DMS153 (cell line): Measurements from ENCODE around the gene LSM14B.
A peak's percentile ranks its signal among the peaks of the same experiment; 100 is the strongest.
"Not testable (repeated sequence)": the region's sequence is repeated elsewhere in the genome, so short reads cannot be mapped to it uniquely, and the experiment has no call there.

Experiments used
- DNase-seq: peaks from one replicate; lab custom pipeline; 2025; lab: John Stamatoyannopoulos, UW

LSM14B gene

DNA sequence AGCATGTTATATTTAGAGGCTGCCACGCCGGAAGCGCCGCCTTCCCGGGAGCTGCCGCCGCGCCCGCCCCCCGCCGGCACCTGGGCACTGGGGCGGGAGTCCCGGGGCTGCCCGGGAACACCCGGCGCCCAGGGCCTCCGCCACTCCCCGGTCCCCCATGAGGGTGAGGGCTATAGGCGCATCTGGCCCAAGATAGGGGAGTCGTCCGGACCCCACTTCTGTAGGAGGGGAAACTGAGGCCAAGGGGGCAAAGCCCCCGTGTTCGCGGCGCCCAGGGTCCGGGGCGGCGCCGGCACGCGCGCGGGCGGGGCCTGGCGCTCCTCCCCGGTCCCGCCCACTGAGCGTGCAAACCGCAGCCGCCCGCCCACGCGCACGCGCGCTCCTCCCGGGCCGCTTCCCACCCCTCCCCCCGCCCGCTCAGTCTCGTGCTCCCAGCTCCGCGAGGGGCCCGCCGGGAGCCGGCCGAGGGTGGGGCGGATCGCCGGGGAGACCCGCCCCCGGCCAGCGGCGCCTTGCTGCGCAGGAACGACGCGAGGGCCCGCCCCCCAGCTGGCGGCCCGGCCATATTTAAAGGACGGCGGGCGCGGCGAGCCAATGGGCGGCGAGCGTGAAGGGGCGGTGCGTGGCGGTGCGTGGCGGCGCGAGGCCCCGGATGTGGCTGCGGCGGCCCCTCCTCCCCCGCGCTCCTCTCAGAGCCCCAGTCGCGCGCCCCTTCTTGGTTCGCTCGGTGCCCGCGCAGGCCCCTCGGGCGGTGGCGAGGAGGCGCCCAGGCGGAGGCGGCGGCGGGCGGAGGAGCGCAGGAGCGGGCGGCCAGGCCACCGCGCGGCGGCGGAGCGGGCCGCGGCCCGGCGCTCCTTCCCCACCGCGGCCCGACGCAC is at the start of gene LSM14B:
TSS of gene LSM14B (plus strand) at position 700 of the 878 bp plus-strand sequence. CDS start 192 bp downstream, outside the sequence.
- peak; percentile 94 for DNase-seq

DNA sequence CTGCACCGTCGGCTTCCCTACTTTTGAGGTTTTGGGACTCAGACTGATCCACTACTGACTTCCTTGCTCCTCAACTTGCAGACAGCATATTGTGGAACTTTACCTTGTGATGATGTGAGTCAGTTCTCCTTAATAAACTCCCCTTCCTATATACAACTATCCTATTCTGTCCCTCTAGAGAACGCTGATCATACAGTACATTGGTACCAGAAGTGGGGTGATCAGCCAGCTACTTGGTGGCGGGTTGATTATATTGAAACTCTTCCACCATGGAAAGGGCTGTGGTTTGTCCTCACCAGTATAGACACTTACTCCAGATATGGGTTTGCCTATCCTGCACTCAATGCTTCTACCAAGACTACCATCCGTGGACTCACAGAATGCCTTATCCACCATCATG is 49.0 kb upstream of the LSM14B start:
- no peak for DNase-seq

DNA sequence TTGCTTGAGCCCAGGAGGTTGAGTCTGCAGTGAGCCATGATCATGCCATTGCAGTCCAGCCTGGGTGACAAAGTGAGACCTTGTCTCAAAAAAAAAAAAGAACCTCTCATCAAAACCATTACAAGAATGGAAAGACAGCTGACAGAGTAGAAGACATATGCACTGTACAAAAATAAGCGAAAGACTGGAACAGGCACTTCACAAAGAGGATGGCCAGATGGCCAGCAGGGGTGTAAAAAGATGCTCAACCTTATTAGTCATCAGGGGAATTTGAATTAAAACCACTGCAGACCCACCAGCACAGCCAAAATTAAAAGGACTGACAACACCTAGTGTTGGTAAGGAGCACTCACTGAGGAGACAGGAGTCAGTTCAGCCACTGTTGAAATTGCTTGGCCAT is 43.1 kb upstream of the LSM14B start:
- no peak for DNase-seq

DNA sequence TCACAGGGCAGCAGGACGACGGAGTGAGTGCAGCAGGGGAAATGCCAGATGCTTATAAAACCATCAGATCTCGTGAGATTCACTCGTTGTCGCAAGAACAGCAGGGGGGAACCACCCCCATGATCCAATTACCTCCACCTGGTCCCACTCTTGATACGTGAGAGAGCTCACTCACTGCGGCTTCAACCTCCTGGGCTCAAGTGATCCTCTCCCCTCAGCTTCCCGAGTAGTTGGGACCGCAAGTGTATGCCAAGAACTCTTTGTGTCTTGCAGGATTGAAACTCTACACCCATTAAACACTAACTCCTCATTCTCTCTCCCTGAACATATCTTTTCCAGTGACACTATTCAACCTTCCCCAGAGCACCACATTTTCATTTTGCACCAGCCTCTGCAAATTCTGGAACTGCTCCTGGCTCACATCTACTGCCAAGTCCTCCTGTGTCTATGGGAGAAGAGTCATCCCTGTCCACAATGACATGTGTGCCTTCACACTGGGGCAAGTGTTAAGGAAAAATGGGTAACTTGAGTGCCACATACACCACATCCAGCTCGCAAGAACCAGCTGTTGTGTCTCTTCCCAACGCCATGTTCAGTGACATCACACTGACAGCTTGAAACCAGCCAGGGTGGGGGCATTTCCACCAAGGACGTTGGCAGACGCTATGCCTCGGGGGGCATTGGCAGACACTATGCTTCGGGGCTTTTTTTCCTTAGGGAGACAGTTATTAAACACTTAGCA is 41.9 kb upstream of the LSM14B start:
- DNase-seq, result no peak

DNA sequence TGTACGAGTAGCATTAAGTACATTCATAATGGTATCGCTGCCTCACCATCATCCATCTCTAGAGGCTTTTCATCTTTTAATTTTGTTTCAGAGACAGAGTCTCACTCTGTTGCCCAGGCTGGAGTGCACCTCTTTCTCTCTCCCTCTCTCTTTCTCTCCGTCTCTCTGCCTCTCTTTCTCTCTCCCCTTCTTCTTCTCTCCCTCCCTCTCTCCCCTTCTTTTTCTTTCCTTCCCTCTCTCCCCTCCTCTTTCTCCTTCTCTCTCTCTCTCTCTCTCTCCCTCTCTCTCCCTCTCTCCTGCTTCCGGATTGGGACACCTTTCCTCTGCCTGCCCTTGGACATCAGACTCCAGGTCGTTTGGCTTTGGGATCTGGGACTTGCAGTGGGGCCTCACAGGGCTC is 39.0 kb upstream of the LSM14B start:
- no peak for DNase-seq

DNA sequence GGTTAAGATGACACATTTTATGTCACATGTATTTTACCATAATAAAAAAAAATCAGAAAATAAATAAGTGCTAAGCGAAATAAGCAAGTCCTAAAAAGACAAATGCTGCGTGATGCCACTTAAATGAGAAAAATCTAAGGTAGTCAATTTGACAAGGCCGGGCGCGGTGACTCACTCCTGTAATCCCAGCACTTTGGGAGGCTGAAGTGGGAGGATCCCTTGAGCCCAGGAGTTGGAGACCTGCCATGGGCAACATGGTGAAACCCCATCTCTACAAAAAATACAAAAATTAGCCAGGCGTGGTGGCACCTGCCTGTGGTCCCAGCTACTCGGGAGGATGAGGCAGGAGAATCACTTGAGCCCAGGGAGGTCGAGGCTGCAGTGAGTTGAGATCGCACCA is 38.1 kb upstream of the LSM14B start:
- DNase-seq, result not testable (repeated sequence)

DNA sequence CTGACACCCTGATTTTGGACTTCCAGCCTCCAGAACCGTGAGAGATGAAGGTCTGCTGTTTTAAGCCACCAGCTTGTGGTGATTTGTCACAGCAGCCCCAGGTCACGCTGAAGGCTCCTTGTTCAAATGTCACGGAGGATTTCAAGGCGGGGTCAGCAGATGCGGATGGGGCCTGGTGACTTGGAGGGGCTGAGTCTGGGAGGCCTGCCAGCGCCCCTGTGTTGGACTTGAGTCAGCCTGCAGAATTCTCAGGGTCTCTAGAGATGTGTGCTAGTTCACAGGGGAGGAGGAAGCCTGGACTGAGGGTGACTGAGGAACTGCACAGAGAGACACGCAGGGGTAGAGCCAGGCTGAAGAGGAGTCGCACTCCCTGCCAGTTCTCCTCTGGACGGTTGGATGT is 37.1 kb upstream of the LSM14B start:
- no peak for DNase-seq

DNA sequence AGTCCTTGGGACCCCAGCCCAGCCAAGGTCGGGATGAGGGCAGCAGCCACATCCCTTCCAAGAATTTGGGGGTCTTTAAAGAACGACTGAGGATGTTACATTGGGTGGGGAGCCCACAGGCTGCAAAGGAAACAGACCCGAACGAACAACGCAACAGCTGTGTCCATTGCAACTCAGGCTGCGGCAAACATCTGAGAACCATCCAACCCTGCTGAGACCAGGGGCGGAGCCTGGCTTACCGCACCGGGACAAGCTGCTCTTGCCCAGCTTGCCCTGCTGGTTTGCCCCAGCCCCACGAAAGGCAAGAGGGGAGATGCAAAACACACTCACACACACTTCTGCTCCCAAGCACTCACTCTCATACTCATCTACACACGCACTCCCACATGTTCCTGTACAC is 35.0 kb upstream of the LSM14B start:
- no peak for DNase-seq

DNA sequence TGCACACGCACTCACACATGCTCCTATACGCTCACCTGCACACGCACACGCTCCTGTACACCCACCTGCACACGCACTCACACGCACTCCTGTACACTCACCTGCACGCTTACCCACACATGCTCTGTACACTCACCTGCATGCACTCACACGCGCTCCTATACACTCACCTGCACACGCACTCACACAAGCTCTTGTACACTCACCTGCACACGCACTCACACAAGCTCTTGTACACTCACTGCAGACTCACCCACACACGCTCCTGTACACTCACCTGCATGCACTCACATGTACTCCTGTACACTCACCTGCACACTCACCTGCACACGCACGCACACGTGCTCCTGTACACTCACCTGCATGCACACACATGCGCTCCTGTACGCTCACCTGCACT is 34.6 kb upstream of the LSM14B start:
- DNase-seq, result no peak

DNA sequence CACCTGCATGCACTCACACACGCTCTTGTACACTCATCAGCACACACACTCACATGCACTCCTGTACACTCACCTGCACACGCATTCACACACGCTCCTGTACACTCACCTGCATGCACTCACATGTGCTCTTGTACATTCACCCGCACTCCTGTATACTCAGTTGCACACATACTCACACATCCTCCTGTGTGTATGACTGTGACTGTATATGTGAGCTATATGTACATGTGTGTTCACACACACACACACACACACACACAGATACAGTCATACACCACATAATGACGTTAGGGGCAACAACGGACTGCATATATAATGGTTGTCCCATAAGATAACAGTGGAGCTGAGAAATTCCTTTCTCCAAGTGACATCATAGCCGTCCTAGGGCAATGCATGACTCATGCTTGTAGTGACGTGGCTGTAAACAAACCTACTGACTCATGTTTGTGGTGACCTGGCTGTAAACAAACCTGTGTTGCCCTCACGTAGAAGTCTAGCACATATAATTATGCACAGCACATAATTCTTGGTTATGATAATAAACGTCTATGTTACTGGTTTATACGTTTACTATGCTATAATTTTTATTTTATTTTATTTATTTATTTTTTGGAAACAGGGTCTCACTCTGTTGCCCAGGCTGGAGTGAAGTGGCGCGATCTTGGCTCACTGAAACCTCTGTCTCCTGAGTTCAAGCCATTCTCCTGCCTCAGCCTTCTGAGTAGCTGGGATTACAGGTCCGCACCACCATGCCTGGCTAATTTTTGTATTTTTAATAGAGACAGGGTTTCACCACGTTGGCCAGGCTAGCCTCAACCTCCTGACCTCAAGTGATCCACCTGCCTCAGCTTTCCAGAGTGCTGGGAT is 33.8 kb upstream of the LSM14B start:
- no peak for DNase-seq

DNA sequence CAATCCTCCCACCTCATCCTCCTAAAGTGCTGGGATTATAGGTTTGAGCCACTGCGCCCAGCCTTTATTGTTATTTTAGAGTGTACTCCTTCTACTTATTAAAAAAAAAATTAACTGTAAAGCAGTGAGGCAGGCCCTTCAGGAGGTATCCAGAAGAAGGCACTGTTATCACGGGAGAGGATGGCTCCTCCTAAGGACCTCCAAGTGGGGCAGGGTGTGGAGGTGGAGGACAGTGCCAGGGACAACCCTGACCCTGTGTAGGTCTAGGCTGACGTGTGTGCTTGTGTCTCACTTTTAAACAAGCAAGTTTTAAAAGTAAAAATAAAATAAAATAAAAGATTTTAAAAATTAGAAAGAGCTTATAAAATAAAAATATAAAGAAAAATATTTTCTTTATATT is 32.9 kb upstream of the LSM14B start:
- DNase-seq, result no peak

DNA sequence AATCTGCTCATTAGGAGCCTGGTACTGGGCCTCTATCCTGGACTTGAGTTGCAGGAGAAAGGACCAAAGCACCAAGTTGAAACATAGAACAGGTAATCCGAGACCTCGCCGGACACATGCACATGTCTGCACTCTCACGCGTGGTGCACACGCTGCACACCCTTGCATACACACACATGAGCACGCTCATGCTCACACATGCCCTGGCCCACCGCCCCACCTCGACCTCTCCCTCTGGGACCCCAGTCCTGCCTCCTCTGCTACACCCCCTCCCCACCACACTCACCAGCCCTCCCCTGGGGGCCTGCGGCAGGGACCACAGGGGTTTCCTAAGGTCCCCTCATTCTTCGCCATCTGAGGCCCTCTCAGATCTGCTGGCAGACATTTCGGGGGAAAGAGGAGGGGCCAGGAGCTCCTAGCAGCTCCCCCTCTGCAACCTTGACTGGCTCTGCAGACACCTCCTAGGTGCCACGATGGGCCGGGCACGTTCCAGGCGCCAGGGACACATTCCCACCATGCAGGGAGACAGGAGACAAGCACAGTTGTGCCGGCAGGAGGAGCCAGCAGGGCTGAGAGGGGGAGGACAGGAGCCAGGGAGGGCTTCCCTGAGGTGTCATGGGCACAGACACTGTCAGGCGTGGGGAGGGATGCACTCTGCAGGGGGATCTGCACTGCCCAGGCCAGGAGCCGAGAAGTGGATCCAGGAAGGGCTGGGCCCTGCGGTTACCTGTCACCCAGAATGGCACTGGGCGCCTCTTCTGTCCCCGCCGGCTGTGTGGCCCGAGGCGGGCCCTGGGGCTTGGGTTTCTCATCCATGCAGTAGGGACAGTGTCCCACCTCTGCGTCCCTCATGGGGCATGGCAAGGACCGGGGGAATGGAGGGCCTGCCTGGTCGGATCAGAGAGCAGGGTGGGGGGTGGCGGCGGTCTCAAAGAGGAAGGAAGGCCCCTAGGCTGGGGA is 25.6 kb upstream of the LSM14B start:
- no peak for DNase-seq

DNA sequence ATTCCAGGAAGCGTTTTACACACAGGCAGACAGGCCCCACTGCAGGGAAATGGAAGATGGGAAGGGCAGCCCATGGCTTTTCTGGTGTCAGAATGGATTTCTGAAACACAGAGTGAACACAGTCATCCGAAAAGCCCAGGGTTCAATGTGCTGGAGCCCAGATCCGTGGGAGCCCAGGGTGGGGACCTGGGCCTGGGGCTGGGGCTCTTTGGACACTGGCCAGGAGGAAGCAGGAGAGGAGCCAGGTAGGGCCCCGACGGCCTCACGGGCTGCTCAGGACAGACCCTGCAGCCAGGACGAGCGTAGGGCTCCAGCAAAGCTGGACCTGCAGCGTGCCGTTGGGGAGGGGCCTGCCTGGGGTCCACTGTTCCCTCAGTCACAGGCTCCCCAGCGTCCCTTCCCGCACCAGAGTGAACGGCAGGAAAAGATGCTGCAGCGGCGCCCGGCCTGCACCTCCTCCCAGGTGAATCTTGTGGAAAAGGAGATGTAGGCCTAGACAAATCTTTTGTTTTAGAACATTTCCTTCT is 24.3 kb upstream of the LSM14B start:
- no peak for DNase-seq

DNA sequence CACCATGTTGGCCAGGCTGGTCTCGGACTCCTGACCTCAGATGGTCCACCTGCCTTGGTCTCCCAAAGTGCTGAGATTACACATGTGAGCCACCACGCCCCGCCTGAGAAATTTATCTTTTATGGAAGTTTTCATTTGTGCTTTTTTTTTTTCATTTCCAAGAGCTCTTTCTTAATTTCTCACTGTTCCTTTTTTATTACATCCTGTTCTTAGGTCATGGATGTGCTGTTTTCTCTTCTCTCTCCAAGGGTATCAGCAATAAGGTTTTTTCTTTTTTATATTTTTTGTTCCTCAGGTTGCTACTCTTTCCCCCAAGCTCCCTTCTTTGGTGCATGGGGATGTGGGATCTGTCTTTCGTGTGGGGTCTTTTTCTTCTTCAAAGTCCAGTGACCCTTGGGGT is 21.2 kb upstream of the LSM14B start:
- DNase-seq, result no peak

DNA sequence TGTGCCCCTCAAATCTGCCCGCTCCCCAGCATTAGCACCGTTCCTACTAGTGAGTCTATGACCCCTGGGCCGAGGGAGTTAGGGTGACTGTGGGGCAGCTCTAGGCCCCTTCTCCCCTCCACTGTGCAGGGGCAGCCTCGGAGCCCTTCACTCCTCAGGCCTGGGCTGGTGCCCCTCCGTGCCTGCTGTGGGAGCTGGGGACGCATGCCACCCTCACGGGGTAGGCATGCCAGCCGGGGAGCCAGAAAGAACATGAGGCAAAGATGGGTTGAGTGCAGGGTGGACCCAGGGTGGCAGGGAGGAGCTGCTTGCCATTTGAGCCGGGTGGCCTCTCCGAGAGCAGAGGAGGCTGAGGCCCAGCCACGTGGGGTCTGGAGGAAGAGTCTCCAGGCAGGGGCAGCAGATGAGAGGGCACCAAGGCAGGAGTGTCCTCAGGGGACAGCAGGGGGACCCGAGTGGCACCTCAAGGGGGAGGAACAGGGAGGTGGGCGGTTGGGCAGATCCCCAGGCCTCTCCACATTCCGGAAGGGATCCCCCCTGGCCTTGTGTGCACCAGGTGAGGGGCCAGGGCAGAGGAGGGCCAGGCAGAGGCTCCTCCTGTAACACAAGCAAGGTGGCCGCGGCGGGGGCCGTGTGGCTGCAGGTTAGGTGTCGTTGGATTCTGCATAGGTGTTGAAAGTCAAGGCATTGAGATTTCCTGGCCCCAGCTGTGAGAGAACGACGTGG is 18.6 kb upstream of the LSM14B start:
- no peak for DNase-seq

DNA sequence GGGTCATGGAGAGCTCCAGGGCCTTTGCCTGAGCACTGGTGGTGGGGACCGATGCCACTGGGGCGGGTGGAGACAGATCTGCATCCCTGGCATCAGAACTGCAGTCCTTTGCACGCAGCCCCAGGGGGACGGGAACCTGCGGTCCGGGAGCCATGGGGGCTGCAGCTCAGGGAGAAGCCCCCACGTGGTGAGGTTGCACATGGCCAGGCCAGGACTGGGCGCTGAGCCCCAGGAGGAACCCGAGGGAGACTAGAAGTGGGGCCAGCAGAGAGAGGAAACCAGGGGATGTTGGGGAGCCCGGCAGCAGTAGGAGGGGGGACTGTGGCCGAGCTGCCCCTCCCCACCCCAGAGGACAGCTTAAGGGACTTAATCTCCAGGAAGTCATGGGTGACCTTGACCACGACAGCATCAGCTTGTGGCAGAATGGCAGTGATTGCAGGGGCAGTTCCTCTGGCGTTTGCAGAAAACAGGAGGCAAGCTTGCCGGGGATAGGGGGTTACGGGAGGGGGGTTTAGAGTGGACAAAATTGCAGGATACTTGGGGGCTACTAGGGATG is 18.0 kb upstream of the LSM14B start:
- no peak for DNase-seq

DNA sequence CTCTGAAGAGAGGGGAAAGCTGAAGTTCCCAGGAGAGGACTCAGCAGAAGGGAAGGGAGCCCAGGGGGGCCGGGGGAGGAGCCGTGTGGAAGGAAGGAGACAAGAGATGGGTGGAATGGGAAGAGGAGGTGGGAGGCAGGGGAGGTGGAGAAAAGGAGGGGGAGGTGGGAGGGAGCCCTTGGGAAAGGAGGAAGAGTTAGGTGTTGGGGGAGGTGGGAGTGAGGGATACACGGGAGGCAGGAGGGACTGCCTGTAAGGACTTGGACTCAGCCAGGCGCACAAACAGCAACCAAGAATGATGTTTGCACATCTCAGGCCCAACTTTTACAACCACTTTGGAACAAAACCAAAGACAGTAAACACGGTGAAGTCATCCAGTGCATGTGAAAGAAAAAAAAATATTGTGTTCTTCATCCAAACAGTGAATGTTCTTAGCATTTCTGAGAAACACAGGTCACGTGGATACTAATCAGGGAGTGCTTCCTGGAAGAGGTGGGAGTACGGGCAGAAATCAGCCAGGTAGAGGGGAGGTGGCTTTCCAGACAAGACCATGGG is 17.4 kb upstream of the LSM14B start:
- DNase-seq, result no peak

DNA sequence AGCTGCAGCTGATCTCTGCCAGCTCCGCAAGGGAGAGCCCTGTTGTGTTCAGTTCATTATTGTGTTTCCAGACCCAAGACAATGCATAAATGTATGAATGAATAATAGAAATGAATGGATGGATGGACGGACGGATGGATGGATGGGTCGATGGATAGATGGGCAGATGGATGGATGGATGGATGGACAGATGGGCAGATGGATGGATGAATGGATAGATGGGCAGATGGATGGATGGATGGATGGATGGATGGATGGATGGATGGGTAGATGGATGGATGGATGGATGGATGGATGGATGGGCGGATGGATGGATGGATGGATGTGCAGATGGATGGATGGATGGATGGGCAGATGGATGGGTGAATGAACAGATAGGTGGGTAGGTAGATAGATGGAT is 16.7 kb upstream of the LSM14B start:
- no peak for DNase-seq

DNA sequence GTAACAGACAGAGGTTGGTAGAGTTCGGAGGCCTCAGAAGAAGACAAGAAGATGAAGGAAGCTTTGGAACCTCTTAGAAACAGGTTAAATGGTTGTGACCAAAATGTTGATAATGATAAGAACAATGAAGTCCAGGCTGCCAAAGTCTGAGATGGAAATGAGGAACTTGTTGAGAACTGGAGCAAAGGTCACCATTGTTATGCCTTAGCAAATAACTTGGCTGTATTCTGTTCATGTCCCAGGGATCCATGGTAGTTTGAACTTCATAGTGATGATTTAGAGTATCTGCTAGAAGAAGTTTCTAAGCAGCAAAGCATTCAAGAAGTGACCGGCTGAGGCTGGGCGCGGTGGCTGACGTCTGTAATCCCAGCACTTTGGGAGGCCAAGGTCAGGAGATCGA is 11.1 kb upstream of the LSM14B start:
- DNase-seq, result no peak

DNA sequence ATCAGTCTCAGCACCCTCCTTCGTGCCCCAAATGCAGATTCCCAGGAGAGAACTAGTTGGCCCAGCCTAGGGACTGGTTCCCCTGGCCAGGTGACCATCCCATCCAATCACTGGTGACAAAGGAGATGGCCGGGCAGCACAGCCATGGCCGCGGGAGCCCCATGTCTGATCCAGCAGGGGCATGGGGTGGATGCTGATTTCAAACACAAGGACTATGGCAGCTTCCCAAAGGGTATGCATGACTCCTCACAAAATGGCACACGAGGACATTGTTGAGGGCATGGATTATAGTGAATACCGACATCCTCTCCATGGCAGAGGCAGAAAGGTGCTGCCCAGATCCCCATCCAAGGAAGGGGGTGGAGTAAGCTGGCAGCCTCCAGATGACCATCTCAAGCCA is 9.9 kb upstream of the LSM14B start:
- no peak for DNase-seq
